ENCODE data around the gene TMEM115.

DNA sequence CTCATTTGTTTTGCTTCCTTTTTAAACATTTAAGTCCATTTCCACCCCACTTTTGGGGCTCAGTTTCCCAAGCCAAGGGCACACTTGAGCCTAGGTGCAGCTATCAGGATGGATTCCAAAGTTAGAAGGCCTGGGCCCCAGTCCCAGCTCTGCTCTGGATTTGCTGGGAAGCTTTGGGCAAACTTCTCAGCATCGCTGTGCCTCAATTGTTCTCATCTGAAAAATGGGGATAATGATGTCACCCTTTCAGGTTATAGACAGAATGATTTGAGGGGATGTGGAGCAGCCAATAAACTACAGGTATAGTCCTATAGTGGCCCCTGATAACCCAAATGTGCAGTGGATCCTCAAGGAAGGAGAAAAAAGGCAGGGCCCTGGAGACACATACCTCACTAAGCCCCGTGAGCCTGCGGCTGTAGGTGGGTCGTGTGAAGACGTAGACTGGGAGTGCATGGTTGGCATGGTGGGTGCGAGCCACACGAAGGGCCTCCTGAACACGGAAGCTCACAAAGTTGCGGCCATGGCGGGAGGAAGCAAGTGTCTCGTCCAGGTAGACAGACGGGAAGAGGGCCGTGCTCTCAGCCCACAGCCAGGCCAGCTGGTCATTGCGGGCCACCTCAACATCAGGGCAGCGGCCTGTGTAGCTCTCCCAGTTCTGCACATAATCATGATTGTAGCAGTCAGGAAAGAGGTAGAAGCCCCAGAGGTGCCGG, 40.0 kb downstream of the TMEM115 start:
- no peak for TF ChIP-seq CTCF (IDR thresholded peaks at IDR 0.05; ENCODE audit: low read depth, low read length)
- no peak for TF ChIP-seq POLR2A (IDR thresholded peaks at IDR 0.05; ENCODE audit: extremely low read depth, insufficient read length)
- TF ChIP-seq MAX (IDR thresholded peaks at IDR 0.05; ENCODE audit: low read depth, low read length), result no peak
- TF ChIP-seq MYC (IDR thresholded peaks at IDR 0.05; ENCODE audit: low read depth, low read length), result no peak

All from NB4 (cell line).